ENCODE data around the gene LRRC25.

Gene LRRC25

GRCh38 chr19:18440415-18440877, 43.0 kb upstream of the LRRC25 start:
- intact Hi-C loops (cut with DNase I; ENCODE audit: low total_unique reads) = no loop called here

GRCh38 chr19:18439910-18440237, 42.5 kb upstream of the LRRC25 start:
- Histone ChIP-seq H3K36me3 (peaks cover 20 to 48% (median 28%) of the 10 kb centered on the region in 3 donors), H3K4me3 (no peak overlapping the region), H3K9me3 (no peaks in the 10 kb centered on the region), H3K27me3 (peaks cover 0 to 5% of the 10 kb centered on the region in 2 donors), H3K27ac (peak overlapping the region in 1 of 2 donors; percentile 76), H3K4me1 (peaks cover 0 to 39% (median 30%) of the 10 kb centered on the region in 4 donors)
- intact Hi-C loops (cut with DNase I; ENCODE audit: low total_unique reads) = no loop called here
- TF ChIP-seq CTCF (IDR thresholded peaks at IDR 0.05) = no peak
- no peak for DNase-seq

More at GRCh38 chr19:18440415-18440877, 43.0 kb upstream of the LRRC25 start:
- H3K27me3 ChIP-seq = peaks cover 0 to 5% of the 10 kb centered on the region in 2 donors
- DNase-seq = no peak
- no peak overlapping the region for H3K4me3 ChIP-seq
- peak overlapping the region in 1 of 2 donors; percentile 76 for H3K27ac ChIP-seq
- TF ChIP-seq CTCF (IDR thresholded peaks at IDR 0.05) = peak in 1 of 2 experiments; percentile 19
- H3K9me3 ChIP-seq = no peaks in the 10 kb centered on the region
- peaks cover 0 to 39% (median 30%) of the 10 kb centered on the region in 4 donors for H3K4me1 ChIP-seq
- H3K36me3 ChIP-seq = peaks cover 26 to 48% (median 28%) of the 10 kb centered on the region in 3 donors

GRCh38 chr19:18439025-18439909, 41.8 kb upstream of the LRRC25 start:
- TF ChIP-seq CTCF (IDR thresholded peaks at IDR 0.05) = no peak
- peak overlapping the region; percentile 66 to 76 for H3K27ac ChIP-seq
- H3K27me3 ChIP-seq = peaks cover 0 to 5% of the 10 kb centered on the region in 2 donors
- peaks cover 14 to 44% (median 25%) of the 10 kb centered on the region in 3 donors for H3K36me3 ChIP-seq
- H3K9me3 ChIP-seq = no peaks in the 10 kb centered on the region
- no peak for DNase-seq
- no peak overlapping the region for H3K4me3 ChIP-seq
- intact Hi-C loops (cut with DNase I; ENCODE audit: low total_unique reads) = no loop called here
- peaks cover 0 to 39% (median 33%) of the 10 kb centered on the region in 4 donors for H3K4me1 ChIP-seq

GRCh38 chr19:18438331-18439024, 41.1 kb upstream of the LRRC25 start:
- H3K4me3 ChIP-seq = peak overlapping the region; percentile 58 to 65
- peaks cover 0 to 5% of the 10 kb centered on the region in 2 donors for H3K27me3 ChIP-seq
- H3K4me1 ChIP-seq = peaks cover 0 to 45% (median 40%) of the 10 kb centered on the region in 4 donors
- TF ChIP-seq CTCF (IDR thresholded peaks at IDR 0.05) = no peak
- intact Hi-C loops (cut with DNase I; ENCODE audit: low total_unique reads) = no loop called here
- H3K27ac ChIP-seq = peak overlapping the region; percentile 66 to 76
- peak in 1 of 2 donors; percentile 87 for DNase-seq
- H3K36me3 ChIP-seq = peaks cover 6 to 36% (median 17%) of the 10 kb centered on the region in 3 donors
- no peaks in the 10 kb centered on the region for H3K9me3 ChIP-seq

GRCh38 chr19:18437491-18438330, 40.3 kb upstream of the LRRC25 start, which contains the start of gene ISYNA1:
TSS of gene ISYNA1 (minus strand) at chr19:18438133. CDS start at chr19:18437979, 154 bp downstream.
- no peak for TF ChIP-seq CTCF (IDR thresholded peaks at IDR 0.05)
- H3K4me3 ChIP-seq = peak within 1 kb of the TSS; percentile 58 to 65
- peak within 1 kb of the TSS; percentile 66 to 76 for H3K27ac ChIP-seq
- H3K4me1 ChIP-seq = peaks cover 0 to 52% (median 46%) of the 10 kb centered on the region in 4 donors
- peaks cover 0 to 9% of the 10 kb centered on the region in 2 donors for H3K27me3 ChIP-seq
- intact Hi-C loops (cut with DNase I; ENCODE audit: low total_unique reads) = no loop called here
- peaks cover 5 to 29% (median 15%) of the 10 kb centered on the region in 3 donors for H3K36me3 ChIP-seq
- no peaks in the 10 kb centered on the region for H3K9me3 ChIP-seq
- DNase-seq = no peak
